Left renal cortex interstitium (tissue), 4 donors: Measurements from ENCODE around the gene PRAMEF2. TPM values are rescaled to one million over a fixed set of nuclear protein-coding genes. Genes with fewer than 3 reads are reported as not detected.
"Not testable (repeated sequence)": the region's sequence is repeated elsewhere in the genome, so short reads cannot be mapped to it uniquely, and the experiment has no call there.

Experiments
- DNase-seq, 4 donors: peaks; one replicate each; pipeline ENCODE4 v3.0.0-alpha.2; 2013; ENCODE audit warnings: low read depth in 4 of 4, low spot score in 2 of 4, missing footprints in 1 of 4
- polyA plus RNA-seq, 4 donors: library from polyadenylated mRNA; unstranded; fragments of 120-200 nt; gene quantifications; one replicate each; pipeline ENCODE4 v1.2.1, GENCODE V29; 2013; ENCODE audit not compliant: insufficient read length in 4 of 4

PRAMEF2 gene, protein sequence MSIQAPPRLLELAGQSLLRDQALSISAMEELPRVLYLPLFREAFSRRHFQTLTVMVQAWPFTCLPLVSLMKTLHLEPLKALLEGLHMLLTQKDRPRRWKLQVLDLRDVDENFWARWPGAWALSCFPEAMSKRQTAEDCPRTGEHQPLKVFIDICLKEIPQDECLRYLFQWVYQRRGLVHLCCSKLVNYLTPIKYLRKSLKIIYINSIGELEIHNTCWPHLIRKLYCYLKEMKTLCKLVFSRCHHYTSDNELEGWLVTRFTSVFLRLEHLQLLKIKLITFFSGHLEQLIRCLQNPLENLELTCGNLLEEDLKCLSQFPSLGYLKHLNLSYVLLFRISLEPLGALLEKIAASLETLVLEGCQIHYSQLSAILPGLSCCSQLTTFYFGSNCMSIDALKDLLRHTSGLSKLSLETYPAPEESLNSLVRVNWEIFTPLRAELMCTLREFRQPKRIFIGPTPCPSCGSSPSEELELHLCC
- polyA plus RNA-seq: not detected

DNA sequence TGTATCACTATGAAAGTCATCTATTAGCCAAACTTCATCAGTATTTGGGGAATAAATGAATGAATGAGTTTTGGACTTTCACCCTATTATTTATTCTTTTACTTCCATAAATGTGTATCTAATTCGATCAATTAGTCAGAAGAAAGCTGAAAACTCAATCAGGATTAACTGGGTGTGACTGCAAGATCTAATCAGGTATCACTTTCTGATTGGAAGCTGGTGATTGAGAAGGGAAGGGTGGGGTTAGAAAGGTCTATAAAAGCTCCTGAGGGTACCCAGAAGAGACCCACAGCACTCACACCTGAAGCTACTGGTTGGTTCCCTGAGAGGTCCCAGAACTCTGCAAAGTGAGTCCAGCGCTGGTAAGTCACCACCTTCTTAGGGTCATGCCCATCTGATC lies at the start of gene PRAMEF2:
TSS of gene PRAMEF2 (plus strand) at position 301 of the 400 bp plus-strand sequence. CDS start 1,924 bp downstream, outside the sequence.
- not testable (repeated sequence) for DNase-seq

DNA sequence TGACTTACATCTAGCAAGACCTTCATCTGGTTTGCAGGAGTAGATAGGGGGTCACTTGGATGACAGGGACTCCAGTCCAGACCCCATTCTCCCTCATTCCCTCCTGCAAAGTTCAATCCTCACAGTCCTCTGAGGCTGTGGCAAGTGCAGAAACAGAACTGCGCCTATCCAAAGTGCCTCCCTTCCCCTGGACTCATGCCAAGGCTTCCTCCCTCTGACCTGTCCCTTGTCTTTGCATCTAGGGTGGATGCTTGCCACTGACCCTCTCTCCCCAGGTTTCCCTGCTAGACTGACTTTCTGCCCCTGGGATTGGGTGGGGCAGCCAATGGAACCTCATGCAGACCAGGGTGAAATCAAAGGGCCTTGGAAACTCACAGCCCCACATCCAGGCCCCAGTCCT lies 47.0 kb upstream of the PRAMEF2 start:
- no peak for DNase-seq

DNA sequence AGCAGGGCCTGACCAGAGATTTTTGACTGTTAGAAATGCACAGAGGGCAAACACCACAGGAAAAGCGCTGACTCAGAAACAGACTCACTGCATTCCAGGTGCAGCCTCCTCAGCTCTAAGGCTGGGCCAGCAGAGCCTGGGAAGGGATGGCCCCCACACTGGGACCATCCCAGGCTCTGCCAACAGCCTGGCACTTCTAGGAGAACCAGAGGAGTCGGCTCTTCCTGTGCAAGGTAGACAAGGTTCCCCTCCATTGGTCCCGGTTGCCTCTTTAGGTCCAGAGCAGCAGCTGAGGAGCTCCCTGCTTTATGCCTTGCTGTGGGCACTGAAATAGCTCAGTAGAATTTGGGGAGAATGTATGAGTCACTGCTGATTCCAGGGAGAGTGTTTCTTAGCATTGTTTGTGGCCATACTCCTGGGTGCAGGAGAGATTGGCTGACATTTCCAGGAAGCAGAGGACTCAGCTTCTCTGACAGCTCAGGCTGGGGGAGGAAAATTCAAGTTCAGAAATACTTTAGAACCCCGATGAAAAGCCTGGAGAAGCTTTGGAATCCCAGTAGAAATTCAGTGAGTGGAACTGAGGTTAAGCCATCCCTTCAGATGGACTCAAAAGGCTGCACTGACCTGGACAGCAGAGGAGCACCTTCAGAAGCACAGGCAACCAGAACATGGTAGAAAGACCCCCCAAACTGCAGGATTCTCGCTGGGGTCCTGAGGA lies 46.0 kb upstream of the PRAMEF2 start:
- DNase-seq: no peak

DNA sequence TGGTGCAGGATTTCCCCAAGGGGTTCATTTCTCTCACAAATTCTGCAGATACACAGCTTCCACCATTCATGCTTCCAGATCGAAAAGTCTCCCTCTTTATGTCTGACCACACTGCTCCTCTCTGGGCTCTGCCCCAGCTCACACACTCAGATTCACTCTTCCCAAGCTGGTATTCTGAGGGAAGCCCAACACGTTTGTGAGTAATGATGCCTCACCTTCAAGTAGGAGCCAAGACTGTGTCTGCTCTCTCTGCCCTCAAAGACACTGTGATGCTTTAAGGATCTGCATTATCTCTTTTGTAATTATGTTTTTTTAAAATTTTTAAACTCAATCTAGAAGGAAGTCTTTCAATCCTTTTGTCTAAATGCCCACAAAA lies 45.5 kb upstream of the PRAMEF2 start:
- DNase-seq: no peak

DNA sequence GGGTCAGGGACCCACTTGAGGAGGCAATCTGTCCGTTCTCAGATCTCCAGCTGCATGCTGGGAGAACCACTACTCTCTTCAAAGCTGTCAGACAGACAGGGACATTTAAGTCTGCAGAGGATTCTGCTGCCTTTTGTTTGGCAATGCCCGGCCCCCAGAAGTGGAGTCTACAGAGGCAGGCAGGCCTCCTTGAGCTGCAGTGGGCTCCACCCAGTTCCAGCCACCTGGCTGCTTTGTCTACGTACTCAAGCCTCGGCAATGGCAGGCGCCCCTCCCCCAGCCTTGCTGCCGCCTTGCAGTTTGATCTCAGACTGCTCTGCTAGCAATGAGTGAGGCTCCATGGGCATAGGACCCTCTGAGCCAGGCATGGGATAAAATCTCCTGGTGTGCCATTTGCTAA lies 37.8 kb upstream of the PRAMEF2 start:
- not testable (repeated sequence) for DNase-seq

DNA sequence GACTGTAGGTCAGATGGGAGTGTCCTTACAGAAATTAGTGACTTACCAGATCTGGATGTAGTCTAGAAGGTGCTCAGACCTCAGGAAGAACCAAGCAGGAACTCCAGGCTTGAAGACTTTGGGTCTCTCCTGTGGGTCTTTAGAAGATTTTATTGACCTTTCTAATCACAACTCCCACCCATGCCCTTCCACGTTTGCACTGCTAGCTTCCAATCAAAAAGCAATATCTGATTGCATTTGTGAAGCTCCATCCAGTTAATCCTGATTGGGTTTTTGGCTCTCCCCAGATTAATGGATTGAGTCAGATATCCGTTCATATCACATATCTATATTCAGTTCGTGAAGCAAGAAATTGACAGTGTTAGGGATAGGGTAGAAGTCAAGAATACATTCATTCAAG lies 25.6 kb upstream of the PRAMEF2 start, which contains the start of gene PRAMEF11:
TSS of gene PRAMEF11 (minus strand) at position 101 of the 400 bp plus-strand sequence. CDS start 2,621 bp downstream, outside the sequence.
- not testable (repeated sequence) for DNase-seq

DNA sequence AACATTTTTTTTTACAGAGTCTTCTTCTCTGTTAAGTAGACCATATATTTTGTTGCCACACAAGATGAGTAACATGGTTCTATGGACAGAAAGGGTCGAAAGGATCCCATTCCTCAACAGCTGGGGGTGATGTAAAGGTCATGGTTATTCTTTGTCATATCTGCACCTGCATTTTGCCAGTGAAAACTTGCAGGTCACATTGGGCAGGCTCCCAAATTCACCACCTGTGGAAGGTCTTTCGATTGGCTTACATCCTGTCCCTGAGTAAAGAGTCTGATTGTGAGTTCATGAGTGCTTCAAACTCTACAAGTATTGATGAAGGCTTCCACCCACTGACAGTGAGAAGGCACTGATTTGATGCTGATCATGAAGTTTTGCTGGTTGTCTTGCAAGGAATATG lies 23.6 kb upstream of the PRAMEF2 start:
- DNase-seq: not testable (repeated sequence)

DNA sequence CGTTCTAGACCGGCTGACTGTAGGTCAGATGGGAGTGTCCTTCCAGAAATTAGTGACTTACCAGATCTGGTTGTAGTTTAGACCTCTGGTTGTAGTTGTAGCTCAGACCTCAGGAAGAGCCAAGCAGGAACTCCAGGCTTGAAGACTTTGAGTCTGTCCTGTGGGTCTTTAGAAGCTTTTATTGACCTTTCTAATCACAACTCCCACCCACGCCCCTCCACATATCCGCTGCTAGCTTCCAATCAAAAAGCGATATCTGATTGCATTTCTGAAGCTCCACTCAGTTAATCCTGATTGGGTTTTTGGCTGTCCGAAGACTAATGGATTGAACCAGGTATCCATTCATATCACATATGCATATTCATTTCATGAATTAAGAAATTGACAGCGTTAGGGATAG lies 8.3 kb upstream of the PRAMEF2 start, which contains the start of gene HNRNPCL1:
TSS of gene HNRNPCL1 (minus strand) at position 101 of the 400 bp plus-strand sequence. CDS start 431 bp downstream, outside the sequence.
- DNase-seq: not testable (repeated sequence)

DNA sequence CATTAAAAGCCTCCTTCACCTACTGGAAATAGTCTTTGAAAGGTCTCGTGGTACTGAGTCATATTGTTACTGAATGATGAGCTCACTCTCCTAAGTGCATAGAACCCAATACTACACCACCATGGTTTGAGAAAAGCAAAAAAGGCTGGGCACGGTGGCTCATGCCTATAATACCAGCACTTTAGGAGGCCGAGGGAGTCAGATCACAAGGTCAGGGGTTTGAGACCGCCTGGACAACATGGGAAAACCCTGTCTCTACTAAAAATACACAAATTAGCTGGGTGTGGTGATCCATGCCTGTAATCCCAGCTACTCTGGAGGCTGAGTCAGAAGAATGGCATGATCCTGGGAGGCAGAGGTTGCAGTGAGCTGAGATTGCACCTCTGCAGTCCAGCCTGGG lies 5.1 kb upstream of the PRAMEF2 start:
- DNase-seq: no peak

DNA sequence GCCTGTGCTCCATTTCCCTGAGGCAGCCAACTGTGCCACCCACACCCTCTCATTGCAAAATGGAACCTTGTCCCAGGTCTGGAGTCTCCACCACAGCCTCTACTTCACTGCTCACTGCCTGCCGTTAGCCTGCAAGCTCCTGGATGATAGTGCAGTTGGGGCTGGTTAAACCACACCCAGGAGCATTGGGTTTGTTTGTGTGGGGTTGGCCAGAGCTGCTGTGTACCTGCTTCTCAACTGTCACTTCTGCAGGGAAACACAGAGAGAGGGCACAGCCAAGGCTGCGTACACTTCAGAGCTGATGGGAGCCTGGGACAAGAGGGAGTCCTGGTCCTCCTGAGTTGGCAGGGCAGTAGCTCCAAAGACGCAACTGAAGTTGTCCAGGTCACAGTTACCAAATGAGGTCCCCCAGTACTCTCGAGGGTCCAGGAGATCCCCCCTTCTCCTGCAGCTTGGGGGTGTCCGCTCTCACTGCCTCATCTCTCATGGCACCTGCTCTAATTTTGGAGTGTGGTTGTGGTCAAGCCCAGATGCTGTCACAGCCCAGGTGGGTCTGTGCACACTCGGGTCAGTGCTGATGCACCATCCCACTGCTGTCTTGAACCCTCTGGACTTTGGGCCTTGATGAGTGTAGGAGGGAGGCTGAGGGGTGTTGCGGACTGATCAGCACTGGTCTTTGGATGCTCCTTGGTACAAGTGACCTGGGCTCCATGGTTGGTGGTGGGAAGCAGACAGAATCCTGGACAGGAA lies 6.4 kb downstream of the PRAMEF2 start:
- DNase-seq: not testable (repeated sequence)

DNA sequence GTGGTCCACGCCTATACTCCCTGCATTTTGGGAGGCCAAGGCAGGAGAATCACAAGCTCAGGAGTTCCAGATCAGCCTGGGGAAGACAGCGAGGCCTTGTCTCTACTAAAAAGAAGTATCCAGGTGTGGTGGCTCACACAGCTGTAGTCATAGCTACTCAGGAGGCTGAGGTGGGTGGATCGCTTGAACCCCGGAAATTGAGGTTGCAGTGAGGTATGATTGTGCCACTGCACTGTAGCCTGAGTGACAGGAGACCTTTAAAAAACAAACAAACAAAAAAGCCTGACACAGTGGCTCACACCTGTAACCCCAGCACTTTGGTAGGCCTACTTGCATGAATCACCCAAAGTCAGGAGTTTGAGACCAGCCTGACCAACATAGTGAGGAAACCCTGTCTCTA lies 21.6 kb downstream of the PRAMEF2 start:
- not testable (repeated sequence) for DNase-seq

DNA sequence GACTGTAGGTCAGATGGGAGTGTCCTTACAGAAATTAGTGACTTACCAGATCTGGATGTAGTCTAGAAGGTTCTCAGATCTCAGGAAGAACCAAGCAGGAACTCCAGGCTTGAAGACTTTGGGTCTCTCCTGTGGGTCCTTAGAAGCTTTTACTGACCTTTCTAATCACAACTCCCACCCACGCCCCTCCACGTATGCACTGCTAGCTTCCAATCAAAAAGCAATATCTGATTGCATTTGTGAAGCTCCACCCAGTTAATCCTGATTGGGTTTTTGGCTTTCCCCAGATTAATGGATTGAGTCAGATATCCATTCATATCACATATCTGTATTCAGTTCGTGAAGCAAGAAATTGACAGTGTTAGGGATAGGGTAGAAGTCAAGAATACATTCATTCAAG lies 29.2 kb downstream of the PRAMEF2 start, which contains the start of gene PRAMEF4:
TSS of gene PRAMEF4 (minus strand) at position 101 of the 400 bp plus-strand sequence. CDS start 2,807 bp downstream, outside the sequence.
- not testable (repeated sequence) for DNase-seq

DNA sequence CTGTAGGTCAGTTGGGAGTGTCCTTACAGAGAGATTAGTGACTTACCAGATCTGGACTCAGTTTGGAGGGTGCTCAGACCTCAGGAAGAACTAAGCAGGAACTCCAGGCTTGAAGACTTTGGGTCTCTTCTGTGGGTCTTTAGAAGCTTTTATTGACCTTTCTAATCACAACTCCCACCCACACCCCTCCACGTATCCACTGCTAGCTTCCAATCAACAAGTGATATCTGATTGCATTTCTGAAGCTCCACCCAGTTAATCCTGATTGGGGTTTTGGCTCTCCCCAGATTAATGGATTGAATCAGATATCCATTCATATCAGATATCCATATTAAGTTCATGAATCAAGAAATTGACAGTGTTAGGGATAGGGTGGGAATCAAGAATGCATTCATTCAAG lies 41.3 kb downstream of the PRAMEF2 start, which contains the start of gene PRAMEF10:
TSS of gene PRAMEF10 (minus strand) at position 101 of the 400 bp plus-strand sequence. CDS start 2,423 bp downstream, outside the sequence.
- DNase-seq: not testable (repeated sequence)

DNA sequence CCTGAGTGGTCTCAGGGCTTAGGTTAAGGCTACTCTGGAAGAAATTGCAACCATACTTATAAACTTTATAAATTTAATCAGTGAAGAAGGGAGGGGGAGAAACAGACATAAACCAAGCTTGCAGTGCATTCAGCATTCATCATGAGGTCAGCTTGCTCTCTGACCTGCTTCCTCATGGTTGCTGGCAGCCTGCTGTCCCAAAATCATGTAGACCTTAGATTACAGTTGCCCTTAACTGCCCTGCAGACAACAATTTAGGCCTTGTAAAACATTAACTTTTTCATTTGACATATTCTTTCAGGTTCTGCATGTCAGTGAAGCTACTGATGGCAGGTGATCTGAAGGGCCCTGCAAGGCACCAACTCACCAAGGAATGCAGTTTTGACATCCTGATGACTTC lies 42.3 kb downstream of the PRAMEF2 start:
- not testable (repeated sequence) for DNase-seq

DNA sequence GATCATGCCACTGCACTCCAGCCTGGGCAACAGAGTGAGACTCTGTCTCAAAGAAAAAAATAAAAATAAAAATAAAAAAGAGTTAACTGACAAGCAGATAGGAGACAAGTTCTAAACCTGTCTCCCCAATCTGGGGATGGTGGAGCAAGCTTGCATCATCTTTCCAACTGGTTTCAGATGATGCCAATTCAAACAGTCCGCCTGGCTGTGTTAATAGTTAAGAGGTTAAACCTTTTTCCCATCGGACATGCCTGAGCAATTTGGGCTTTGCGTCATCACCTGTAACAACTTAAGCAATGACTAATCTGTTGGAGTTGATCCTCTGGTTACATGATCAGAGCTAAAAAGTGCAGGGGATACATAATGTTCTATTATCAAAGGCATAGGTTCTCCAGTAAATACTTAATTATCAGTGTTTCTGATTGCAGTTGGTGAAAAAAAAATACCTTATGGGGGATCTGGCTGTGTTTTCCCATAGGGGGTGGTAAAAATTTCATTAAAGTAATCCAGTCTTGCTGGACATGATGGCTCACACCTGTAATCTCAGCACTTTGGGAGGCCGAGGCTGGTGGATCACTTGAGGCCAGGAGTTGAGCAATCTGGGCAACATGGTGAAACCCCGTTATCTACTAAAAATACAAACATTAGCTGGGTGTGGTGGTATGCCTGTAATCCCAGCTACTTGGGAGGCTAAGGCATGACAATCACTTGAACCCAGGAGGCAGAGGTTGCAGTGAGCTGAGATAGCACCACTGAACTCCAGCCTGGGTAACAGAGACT lies 47.1 kb downstream of the PRAMEF2 start:
- not testable (repeated sequence) for DNase-seq
